B cell (primary cell): ENCODE data around the gene TTYH1.

ENCODE experiments used
- EZH2 ChIP-seq: IDR thresholded peaks from 2 replicates; pipeline ENCODE4 v1.6.1; 2012; ENCODE audit warnings: borderline replicate concordance, low read depth, mild to moderate bottlenecking, moderate library complexity, low read length; ENCODE audit not compliant: insufficient read depth, poor library complexity, severe bottlenecking
- TF ChIP-seq, protein P1 (sequence below): fragments of 200-600 bp; IDR thresholded peaks from one replicate; pipeline ENCODE4 v1.8.0; 2022; ENCODE audit warnings: antibody characterized with exemption, mild to moderate bottlenecking

DNA sequence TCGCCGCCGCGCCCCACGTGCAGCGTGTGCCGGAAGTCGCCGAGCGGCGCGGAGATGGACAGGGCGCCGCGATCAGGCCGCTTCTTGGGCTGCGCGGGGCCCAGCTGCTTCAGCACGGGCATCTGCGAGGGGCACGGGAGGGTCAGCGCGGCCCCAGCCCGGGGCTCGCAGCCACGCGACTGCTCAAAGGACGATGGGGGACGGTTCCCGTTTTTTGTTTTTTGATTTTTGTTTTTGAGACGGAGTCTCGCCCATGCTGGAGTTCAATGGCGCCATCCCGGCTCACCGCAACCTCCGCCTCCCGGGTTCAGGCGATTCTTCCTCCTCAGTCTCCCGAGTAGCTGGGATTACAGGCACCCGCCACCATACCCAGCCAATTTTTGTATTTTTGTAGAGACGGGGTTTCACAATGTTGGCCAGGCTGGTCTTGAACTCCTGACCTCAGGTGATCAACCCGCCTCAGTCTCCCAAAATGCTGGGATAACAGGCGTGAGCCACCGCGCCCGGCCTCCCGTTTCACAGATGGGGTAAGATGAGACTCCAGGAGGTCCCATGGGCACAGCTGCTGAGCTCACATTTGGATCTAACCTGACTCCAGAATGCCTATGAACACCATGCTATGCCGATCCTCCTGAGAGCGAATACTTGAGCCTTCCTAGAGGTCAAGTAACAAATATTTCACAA is 50.3 kb downstream of the TTYH1 start:
- TF ChIP-seq, protein P1, sequence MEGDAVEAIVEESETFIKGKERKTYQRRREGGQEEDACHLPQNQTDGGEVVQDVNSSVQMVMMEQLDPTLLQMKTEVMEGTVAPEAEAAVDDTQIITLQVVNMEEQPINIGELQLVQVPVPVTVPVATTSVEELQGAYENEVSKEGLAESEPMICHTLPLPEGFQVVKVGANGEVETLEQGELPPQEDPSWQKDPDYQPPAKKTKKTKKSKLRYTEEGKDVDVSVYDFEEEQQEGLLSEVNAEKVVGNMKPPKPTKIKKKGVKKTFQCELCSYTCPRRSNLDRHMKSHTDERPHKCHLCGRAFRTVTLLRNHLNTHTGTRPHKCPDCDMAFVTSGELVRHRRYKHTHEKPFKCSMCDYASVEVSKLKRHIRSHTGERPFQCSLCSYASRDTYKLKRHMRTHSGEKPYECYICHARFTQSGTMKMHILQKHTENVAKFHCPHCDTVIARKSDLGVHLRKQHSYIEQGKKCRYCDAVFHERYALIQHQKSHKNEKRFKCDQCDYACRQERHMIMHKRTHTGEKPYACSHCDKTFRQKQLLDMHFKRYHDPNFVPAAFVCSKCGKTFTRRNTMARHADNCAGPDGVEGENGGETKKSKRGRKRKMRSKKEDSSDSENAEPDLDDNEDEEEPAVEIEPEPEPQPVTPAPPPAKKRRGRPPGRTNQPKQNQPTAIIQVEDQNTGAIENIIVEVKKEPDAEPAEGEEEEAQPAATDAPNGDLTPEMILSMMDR: no peak
- TF ChIP-seq EZH2: no peak
